Brain microvascular endothelial cell (primary cell): Measurements from ENCODE around the gene TEAD1.

Source experiments
- DNase-seq: peaks from one replicate; pipeline ENCODE4 v3.0.0-alpha.2; 2020
- H3K27ac ChIP-seq: fragments of 250-450 bp; sonication (Bioruptor Pico); 2 replicates; pipeline ENCODE4 v1.5.1; 2020; ENCODE audit warnings: mild to moderate bottlenecking, moderate library complexity
- H3K27me3 ChIP-seq: fragments of 250-450 bp; sonication (Bioruptor Pico); replicated peaks from 2 replicates; pipeline ENCODE4 v1.5.1; 2020; ENCODE audit warnings: mild to moderate bottlenecking
- H3K36me3 ChIP-seq: fragments of 250-450 bp; sonication (Bioruptor Pico); replicated peaks from 2 replicates; pipeline ENCODE4 v1.5.1; 2020; ENCODE audit warnings: mild to moderate bottlenecking
- H3K4me3 ChIP-seq: 2 replicates; pipeline ENCODE4 v1.5.1; 2011; ENCODE audit warnings: low read depth, mild to moderate bottlenecking, control low read depth, low read length, moderate library complexity
- CTCF ChIP-seq: IDR thresholded peaks from 2 replicates; pipeline ENCODE4 v1.5.1; 2011; ENCODE audit warnings: low read depth, mild to moderate bottlenecking, moderate library complexity, low read length, control low read depth, inconsistent platforms; ENCODE audit errors: missing control alignments
- in situ Hi-C: cut with HindIII; loops from 2 replicates; pipeline ENCODE4 v1.10.0; 2017; ENCODE audit warnings: low sequenced_read_pairs, low pct_ligation_motif_present

The TEAD1 gene

GRCh38 chr11:12815129-12815480, 140.9 kb downstream of the TEAD1 start:
- no peak overlapping the region for H3K4me3 ChIP-seq
- no peaks in the 10 kb centered on the region for H3K27me3 ChIP-seq
- H3K36me3 ChIP-seq, result no peaks in the 10 kb centered on the region
- in situ Hi-C loops, result no loop called here
- DNase-seq, result no peak
- TF ChIP-seq CTCF, result no peak
- peak overlapping the region; percentile 37 for H3K27ac ChIP-seq

GRCh38 chr11:12815931-12816494, 141.8 kb downstream of the TEAD1 start:
- DNase-seq, result no peak
- in situ Hi-C loops, result no loop called here
- Histone ChIP-seq H3K4me3 (no peak overlapping the region), H3K27me3 (no peaks in the 10 kb centered on the region), H3K27ac (no peak overlapping the region), H3K36me3 (no peaks in the 10 kb centered on the region)
- no peak for TF ChIP-seq CTCF

- no peak overlapping the region for H3K4me3 ChIP-seq
- H3K27me3 ChIP-seq, result no peaks in the 10 kb centered on the region
- H3K36me3 ChIP-seq, result no peaks in the 10 kb centered on the region
- no peak for TF ChIP-seq CTCF
- H3K27ac ChIP-seq, result no peak overlapping the region
- DNase-seq, result no peak
- in situ Hi-C loops, result no loop called here
Observed at GRCh38 chr11:12817681-12818332, 143.6 kb downstream of the TEAD1 start.

DNA sequence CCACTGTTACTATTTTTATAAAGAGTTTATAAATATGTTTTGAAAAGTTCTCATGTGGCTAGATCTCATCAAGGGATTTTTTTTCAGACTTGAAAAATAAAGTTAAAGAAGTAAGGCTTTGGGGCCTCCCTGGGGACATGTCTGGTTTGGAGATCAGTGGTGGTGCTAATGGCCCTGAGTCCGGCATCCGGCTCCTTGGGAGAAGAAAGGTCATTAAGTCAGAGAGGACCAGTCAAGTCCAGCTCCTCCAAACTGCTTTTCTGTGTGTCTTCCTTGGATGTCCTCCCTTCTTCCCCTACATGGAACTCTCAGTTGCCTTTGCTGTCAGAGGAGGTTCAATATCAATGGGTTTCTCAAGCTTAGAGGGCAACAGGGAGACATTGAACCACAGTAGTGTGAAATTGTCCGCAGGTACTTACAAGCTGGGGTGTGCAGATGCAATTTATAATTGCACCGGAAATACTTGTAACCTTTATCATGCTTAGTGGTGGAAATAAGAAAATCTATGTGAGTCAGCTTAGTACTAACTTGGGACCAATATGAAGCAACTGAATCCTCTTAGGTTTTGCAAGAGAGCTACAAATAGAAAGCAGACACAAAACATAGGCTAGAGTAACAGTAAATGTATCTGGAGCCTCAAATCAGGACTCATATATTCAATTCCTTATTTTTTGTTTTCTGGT, 144.3 kb downstream of the TEAD1 start:
- in situ Hi-C loops, result no loop called here
- Histone ChIP-seq H3K27me3 (no peaks in the 10 kb centered on the region), H3K36me3 (no peaks in the 10 kb centered on the region), H3K27ac (peak overlapping the region; percentile 31), H3K4me3 (no peak overlapping the region)
- TF ChIP-seq CTCF, result no peak
- DNase-seq, result no peak

GRCh38 chr11:12822392-12823022, 148.3 kb downstream of the TEAD1 start:
- no peak overlapping the region for H3K4me3 ChIP-seq
- no peaks in the 10 kb centered on the region for H3K27me3 ChIP-seq
- H3K27ac ChIP-seq, result no peak overlapping the region
- in situ Hi-C loops, result no loop called here
- DNase-seq, result no peak
- no peak for TF ChIP-seq CTCF
- H3K36me3 ChIP-seq, result no peaks in the 10 kb centered on the region
